HepG2 (cell line): ENCODE results near the gene C14orf132. TPM values are rescaled to one million over a fixed set of nuclear protein-coding genes. Genes with fewer than 3 reads are reported as not detected.

Experiments
- ATAC-seq: fragments of 200-7000 bp; cut with Tn5 transposase; 3 replicates; pipeline ENCODE4 v1.9.1; 2020; ENCODE audit warnings: mild to moderate bottlenecking, moderate library complexity
- BruUV-seq: library from RNA; stranded (reverse); fragments of 400-500 nt; replicated peaks from 2 replicates; lab custom pipeline; 2021; lab: Mats Ljungman, UMichigan
- CTCF ChIA-PET: fragments of 300-600 bp; formaldehyde crosslinking; extraction: SDS; loops from one replicate; lab custom pipeline; 2021; ENCODE audit warnings: low total read pairs, inconsistent platforms, low intra/inter-chr PET ratio; lab: Yijun Ruan, JAX
- POLR2A ChIA-PET: fragments of 350-600 bp; sonication (Branson Sonifier 250); formaldehyde crosslinking; loops from one replicate; lab custom pipeline; 2020; ENCODE audit warnings: antibody characterized with exemption, inconsistent platforms; lab: Yijun Ruan, JAX
- DNase-seq: peaks from one replicate; pipeline ENCODE4 v3.0.0-alpha.2; 2015; ENCODE audit warnings: low spot score
- FAIRE-seq: peaks from 3 replicates; lab custom pipeline; 2011; peaks lifted over from hg19 to GRCh38; lab: Jason Lieb, UNC
- H2AFZ ChIP-seq: one replicate; pipeline ENCODE4 v1.6.1; 2011; ENCODE audit warnings: low read length, inconsistent platforms
- H3K27ac ChIP-seq: fragments of 300-600 bp; 3 replicates; pipeline ENCODE4 v1.8.0; 2011; ENCODE audit warnings: mixed run types, mild to moderate bottlenecking, mixed read lengths, low read length, inconsistent platforms; ENCODE audit not compliant: insufficient read depth; ENCODE audit errors: extremely low read length
- H3K27me3 ChIP-seq, 2 experiments: fragments of 200-600 bp in 1 of 2; 2 replicates in 1 of 2; 3 replicates in 1 of 2; pipeline versions ENCODE4 v1.6.0 to v1.8.0; 2011; ENCODE audit warnings: low read length in 2 of 2, mild to moderate bottlenecking in 2 of 2, moderate library complexity in 2 of 2, inconsistent platforms in 1 of 2; ENCODE audit not compliant: insufficient read depth in 2 of 2, control insufficient read depth in 1 of 2
- H3K36me3 ChIP-seq, 2 experiments: fragments of 200-600 bp in 1 of 2; replicated peaks in 1 of 2; 2 replicates in 1 of 2; 3 replicates in 1 of 2; pipeline versions ENCODE4 v1.5.1 to v1.8.0; 2011; ENCODE audit warnings: low read length in 2 of 2, inconsistent platforms in 1 of 2; ENCODE audit not compliant: insufficient read depth in 2 of 2, control insufficient read depth in 1 of 2
- H3K4me1 ChIP-seq: 2 replicates; pipeline ENCODE4 v1.5.1; 2012; ENCODE audit warnings: low read length, inconsistent platforms; ENCODE audit not compliant: insufficient read depth
- H3K4me2 ChIP-seq: 2 replicates; pipeline ENCODE4 v1.6.0; 2011; ENCODE audit warnings: low read depth, low read length, inconsistent platforms
- H3K4me3 ChIP-seq, 3 experiments: fragments of 200-600 bp in 1 of 3; sonication (generic), shearing (Covaris generic) in 1 of 3; replicated peaks in 1 of 3; 2 replicates each; pipeline ENCODE4 v1.5.1; 2011 to 2016; ENCODE audit warnings: low read length in 3 of 3, inconsistent platforms in 2 of 3, low read depth in 2 of 3, mild to moderate bottlenecking in 2 of 3, control low read depth in 1 of 3, mixed read lengths in 1 of 3; ENCODE audit not compliant: insufficient read depth in 1 of 3
- H3K79me2 ChIP-seq: one replicate; pipeline ENCODE4 v1.6.1; 2011; ENCODE audit warnings: low read length, inconsistent platforms; ENCODE audit not compliant: insufficient read depth
- H3K9ac ChIP-seq: 2 replicates; pipeline ENCODE4 v1.6.0; 2011; ENCODE audit warnings: mild to moderate bottlenecking, low read depth, low read length, inconsistent platforms; ENCODE audit not compliant: insufficient read depth
- H3K9me3 ChIP-seq: 2 replicates; pipeline ENCODE4 v1.5.1; 2012; ENCODE audit warnings: mild to moderate bottlenecking, low read length
- H4K20me1 ChIP-seq: 2 replicates; pipeline ENCODE4 v1.6.0; 2011; ENCODE audit warnings: inconsistent platforms, mild to moderate bottlenecking, low read length, moderate library complexity; ENCODE audit not compliant: insufficient read depth
- EHMT2 ChIP-seq: fragments of 200-600 bp; sonication (generic); IDR thresholded peaks from 2 replicates; pipeline ENCODE4 v1.7.0; 2017; ENCODE audit warnings: antibody characterized with exemption, low read depth, low read length, borderline replicate concordance
- HNF4G ChIP-seq, 2 experiments: sonication (generic) in 1 of 2; formaldehyde crosslinking in 1 of 2; IDR thresholded peaks; 2 replicates each; pipeline versions ENCODE4 v1.4.0 to v1.6.1; 2011 to 2020; ENCODE audit warnings: borderline replicate concordance in 2 of 2, low read depth in 2 of 2, mild to moderate bottlenecking in 2 of 2, low read length in 1 of 2, missing genetic modification reagents in 1 of 2, moderate library complexity in 1 of 2
- SMAD3 ChIP-seq: sonication (generic); formaldehyde crosslinking; IDR thresholded peaks from 2 replicates; pipeline ENCODE4 v1.4.0; 2020; ENCODE audit warnings: missing genetic modification reagents
- SMARCC2 ChIP-seq: fragments of 450-650 bp; IDR thresholded peaks from 2 replicates; pipeline ENCODE4 v1.6.1; 2017; ENCODE audit warnings: antibody characterized with exemption, mild to moderate bottlenecking
- SUZ12 ChIP-seq: fragments of 150-350 bp; IDR thresholded peaks from 2 replicates; pipeline ENCODE4 v1.6.1; 2014; ENCODE audit warnings: low read depth, low read length
- ZKSCAN8 ChIP-seq: IDR thresholded peaks from 2 replicates; pipeline ENCODE4 v1.6.1; 2016; ENCODE audit warnings: borderline replicate concordance, missing genetic modification reagents, missing compliant biosample characterization
- ZNF180 ChIP-seq: sonication (generic); formaldehyde crosslinking; IDR thresholded peaks from 2 replicates; pipeline ENCODE4 v1.4.0; 2020; ENCODE audit warnings: low read depth, missing genetic modification reagents, borderline replicate concordance
- ZNF569 ChIP-seq: sonication (generic); formaldehyde crosslinking; IDR thresholded peaks from 2 replicates; pipeline ENCODE4 v1.5.0; 2020; ENCODE audit warnings: mild to moderate bottlenecking, missing genetic modification reagents, moderate library complexity, borderline replicate concordance
- WGBS: methylation state at CpG from one replicate; pipeline ENCODE4 v1.1.6; 2017; ENCODE audit warnings: low lambda C conversion rate; 5-methylcytosine and 5-hydroxymethylcytosine counted together
- in situ Hi-C: cut with HindIII; loops from 2 replicates; pipeline ENCODE4 v1.10.0; 2017; ENCODE audit warnings: low pct_unique_long_range_greater_than_20kb; ENCODE audit not compliant: extremely low pct_ligation_motif_present
- intact Hi-C: fragments of 100-400 bp; cut with micrococcal nuclease; formaldehyde crosslinking; loops from one replicate; pipeline ENCODE4 v1.10.0; 2022; ENCODE audit not compliant: unreplicated experiment
- polyA plus RNA-seq, 8 experiments: library from polyadenylated mRNA; depleted of rRNA in 3 of 8; stranded (reverse) in 7 of 8; unstranded in 1 of 8; fragments of >200 nt; fragmentation: Illumina TruSeq in 4 of 8; extraction: Trizol in 4 of 8; gene quantifications; 2 replicates each; pipeline versions ENCODE4 v1.2.1 to v1.2.3, GENCODE V29; 2011 to 2016; ENCODE audit warnings: low read depth in 4 of 8, missing spikeins in 1 of 8, mixed read lengths in 1 of 8; ENCODE audit not compliant: insufficient read depth in 1 of 8
- total RNA-seq, 5 experiments: library from RNA; depleted of rRNA; stranded (reverse); fragments of >200 nt; fragmentation: Illumina TruSeq; extraction: Trizol; gene quantifications; 2 replicates each; pipeline ENCODE4 v1.2.3, GENCODE V29; 2016; ENCODE audit warnings: low read depth in 1 of 5
- TF ChIP-seq, protein P1 (sequence below): sonication (generic); formaldehyde crosslinking; IDR thresholded peaks from 2 replicates; pipeline ENCODE4 v1.8.1; 2022; ENCODE audit warnings: low read depth, mild to moderate bottlenecking, missing genetic modification reagents
- TF ChIP-seq, protein P2 (sequence below): sonication (generic); formaldehyde crosslinking; conservative IDR thresholded peaks from 2 replicates; pipeline ENCODE4 v1.4.0; 2020; ENCODE audit warnings: mild to moderate bottlenecking, missing genetic modification reagents, moderate library complexity
- TF ChIP-seq, protein P3 (sequence below): sonication (generic); formaldehyde crosslinking; IDR thresholded peaks from 2 replicates; pipeline ENCODE4 v1.5.0; 2020; ENCODE audit warnings: missing genetic modification reagents

C14orf132 gene
- total and polyA plus RNA-seq, 2 of the 13 experiments (the other 11 are each of a cell fraction or from before 2014, with no cell fraction given): 0.13 to 0.15 TPM

DNA sequence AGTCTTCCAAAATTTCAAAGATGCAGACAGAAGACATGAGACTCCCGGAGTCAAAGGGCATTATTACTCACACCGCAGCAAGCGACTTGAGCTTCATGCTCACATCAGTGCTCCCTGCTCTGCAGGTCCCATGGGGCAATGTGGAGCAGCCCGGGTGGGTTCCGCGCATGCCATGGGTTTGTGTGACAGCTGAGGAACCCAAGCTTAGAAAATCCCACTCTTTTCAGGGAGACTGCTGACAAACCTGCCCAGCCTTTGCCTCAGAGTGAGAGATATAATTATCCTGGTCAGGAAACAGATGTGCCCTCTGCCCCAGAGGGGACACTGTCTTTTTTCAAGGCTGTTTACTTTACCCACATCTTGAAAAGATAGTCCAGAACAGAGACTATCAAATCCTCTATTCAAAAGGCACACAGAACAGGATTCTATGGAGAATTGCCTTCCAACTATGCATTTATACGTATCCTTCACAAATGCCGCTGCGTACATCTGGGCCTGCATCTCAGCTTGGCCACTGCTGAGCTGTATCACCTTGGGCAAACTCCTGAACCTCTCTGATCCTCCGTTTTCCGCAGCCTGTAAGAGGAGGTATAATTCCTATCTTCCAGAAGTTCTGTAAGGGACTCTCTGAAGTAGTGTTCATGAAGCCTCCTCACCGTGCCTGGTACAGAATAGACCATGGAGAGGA is 16.0 kb downstream of the C14orf132 start (continued):
- TF ChIP-seq ZKSCAN8 (CRISPR knock-in tag) (no peak), SMAD3 (no peak), SMARCC2 (no peak), HNF4G (IDR thresholded peaks at IDR 0.05; ENCODE audit: borderline replicate concordance, low read depth, low read length) (no peak), HNF4G (CRISPR knock-in tag; IDR thresholded peaks at IDR 0.05; ENCODE audit: borderline replicate concordance, low read depth) (no peak), ZNF569 (no peak)

DNA sequence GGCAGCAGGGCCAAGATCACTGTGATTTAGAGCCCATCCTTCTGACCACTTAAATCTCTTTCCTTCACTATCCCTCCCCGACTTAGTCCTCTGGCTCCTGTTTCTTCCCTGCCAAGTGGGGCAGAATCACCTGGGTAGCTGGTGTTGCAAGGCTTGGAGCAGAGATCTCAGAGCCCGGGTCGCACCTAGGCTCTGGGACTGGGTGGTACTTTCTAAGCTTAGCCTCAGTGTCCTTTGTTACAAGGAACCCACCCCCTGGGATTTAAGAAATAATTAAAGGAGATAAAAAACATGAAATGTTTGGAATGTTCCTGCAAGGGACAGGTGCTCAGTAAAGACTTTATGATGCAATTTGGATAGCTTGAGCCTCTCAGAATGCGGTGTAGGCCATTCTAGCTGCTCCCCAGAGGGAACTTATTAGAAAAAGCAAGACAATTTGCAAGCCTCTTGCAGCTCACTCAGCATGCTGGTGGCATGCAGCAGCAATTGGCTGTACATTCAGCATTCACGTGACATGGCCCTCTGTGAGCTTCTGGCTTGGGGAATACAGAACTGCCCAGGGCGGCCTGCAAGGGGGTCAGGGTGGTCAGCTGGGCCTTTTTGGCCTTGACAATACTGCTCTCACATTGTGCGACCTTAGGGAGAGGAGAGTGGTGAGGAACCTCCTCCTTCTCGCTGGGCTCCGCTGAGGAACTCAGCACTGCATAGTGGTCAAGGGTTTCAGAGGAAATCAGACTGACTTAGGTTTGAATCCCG is 16.8 kb downstream of the C14orf132 start:
- 35% methylated on average over 9 of the region's 10 CpGs for WGBS
- no peaks in the 10 kb centered on the region for H4K20me1 ChIP-seq
- CTCF ChIA-PET: no interaction called here
- no peak overlapping the region for H3K9ac ChIP-seq
- in situ Hi-C loops: no loop called here
- H3K4me2 ChIP-seq: no peak overlapping the region
- H3K27me3 ChIP-seq: peaks cover 0 to 7% of the 10 kb centered on the region in 2 experiments; a peak in 1 of 5 replicates
- H2AFZ ChIP-seq: no peak overlapping the region
- H3K27ac ChIP-seq: no peak overlapping the region
- no peak for TF ChIP-seq EHMT2
- no peak for TF ChIP-seq ZNF180 (CRISPR knock-in tag)
- TF ChIP-seq, protein P1, sequence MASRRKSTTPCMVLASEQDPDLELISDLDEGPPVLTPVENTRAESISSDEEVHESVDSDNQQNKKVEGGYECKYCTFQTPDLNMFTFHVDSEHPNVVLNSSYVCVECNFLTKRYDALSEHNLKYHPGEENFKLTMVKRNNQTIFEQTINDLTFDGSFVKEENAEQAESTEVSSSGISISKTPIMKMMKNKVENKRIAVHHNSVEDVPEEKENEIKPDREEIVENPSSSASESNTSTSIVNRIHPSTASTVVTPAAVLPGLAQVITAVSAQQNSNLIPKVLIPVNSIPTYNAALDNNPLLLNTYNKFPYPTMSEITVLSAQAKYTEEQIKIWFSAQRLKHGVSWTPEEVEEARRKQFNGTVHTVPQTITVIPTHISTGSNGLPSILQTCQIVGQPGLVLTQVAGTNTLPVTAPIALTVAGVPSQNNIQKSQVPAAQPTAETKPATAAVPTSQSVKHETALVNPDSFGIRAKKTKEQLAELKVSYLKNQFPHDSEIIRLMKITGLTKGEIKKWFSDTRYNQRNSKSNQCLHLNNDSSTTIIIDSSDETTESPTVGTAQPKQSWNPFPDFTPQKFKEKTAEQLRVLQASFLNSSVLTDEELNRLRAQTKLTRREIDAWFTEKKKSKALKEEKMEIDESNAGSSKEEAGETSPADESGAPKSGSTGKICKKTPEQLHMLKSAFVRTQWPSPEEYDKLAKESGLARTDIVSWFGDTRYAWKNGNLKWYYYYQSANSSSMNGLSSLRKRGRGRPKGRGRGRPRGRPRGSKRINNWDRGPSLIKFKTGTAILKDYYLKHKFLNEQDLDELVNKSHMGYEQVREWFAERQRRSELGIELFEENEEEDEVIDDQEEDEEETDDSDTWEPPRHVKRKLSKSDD (CRISPR knock-in tag): no peak
- TF ChIP-seq SUZ12: no peak
- TF ChIP-seq, protein P2, sequence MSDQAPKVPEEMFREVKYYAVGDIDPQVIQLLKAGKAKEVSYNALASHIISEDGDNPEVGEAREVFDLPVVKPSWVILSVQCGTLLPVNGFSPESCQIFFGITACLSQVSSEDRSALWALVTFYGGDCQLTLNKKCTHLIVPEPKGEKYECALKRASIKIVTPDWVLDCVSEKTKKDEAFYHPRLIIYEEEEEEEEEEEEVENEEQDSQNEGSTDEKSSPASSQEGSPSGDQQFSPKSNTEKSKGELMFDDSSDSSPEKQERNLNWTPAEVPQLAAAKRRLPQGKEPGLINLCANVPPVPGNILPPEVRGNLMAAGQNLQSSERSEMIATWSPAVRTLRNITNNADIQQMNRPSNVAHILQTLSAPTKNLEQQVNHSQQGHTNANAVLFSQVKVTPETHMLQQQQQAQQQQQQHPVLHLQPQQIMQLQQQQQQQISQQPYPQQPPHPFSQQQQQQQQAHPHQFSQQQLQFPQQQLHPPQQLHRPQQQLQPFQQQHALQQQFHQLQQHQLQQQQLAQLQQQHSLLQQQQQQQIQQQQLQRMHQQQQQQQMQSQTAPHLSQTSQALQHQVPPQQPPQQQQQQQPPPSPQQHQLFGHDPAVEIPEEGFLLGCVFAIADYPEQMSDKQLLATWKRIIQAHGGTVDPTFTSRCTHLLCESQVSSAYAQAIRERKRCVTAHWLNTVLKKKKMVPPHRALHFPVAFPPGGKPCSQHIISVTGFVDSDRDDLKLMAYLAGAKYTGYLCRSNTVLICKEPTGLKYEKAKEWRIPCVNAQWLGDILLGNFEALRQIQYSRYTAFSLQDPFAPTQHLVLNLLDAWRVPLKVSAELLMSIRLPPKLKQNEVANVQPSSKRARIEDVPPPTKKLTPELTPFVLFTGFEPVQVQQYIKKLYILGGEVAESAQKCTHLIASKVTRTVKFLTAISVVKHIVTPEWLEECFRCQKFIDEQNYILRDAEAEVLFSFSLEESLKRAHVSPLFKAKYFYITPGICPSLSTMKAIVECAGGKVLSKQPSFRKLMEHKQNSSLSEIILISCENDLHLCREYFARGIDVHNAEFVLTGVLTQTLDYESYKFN (CRISPR knock-in tag): no peak
- TF ChIP-seq, protein P3, sequence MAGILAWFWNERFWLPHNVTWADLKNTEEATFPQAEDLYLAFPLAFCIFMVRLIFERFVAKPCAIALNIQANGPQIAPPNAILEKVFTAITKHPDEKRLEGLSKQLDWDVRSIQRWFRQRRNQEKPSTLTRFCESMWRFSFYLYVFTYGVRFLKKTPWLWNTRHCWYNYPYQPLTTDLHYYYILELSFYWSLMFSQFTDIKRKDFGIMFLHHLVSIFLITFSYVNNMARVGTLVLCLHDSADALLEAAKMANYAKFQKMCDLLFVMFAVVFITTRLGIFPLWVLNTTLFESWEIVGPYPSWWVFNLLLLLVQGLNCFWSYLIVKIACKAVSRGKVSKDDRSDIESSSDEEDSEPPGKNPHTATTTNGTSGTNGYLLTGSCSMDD (CRISPR knock-in tag): no peak
- TF ChIP-seq, all 625 proteins: peak for 0
- intact Hi-C loops: loop anchor here (2.0 kb wide), 1 partner anchor 43 kb away; no protein-coding TSS in a partner anchor
- DNase-seq (no peak), ATAC-seq (no peak), FAIRE-seq (no peak)
- H3K4me1 ChIP-seq: no peaks in the 10 kb centered on the region
- POLR2A ChIA-PET: no interaction called here
- no TSS peak for BruUV-seq
- H3K4me3 ChIP-seq: no peak overlapping the region
- H3K36me3 ChIP-seq: no peaks in the 10 kb centered on the region
- no peaks in the 10 kb centered on the region for H3K9me3 ChIP-seq
- no peaks in the 10 kb centered on the region for H3K79me2 ChIP-seq
